Duodenal mucosa (tissue), 2 donors: ENCODE results near the gene RGS1.

Experiments used
- H3K27ac ChIP-seq: one replicate; pipeline ENCODE4 v1.7.0; 2013; ENCODE audit warnings: low read depth, low read length
- H3K27me3 ChIP-seq, 2 donors: one replicate each; pipeline ENCODE4 v1.7.0; 2013; ENCODE audit warnings: low read length in 2 of 2, control low read depth in 1 of 2; ENCODE audit not compliant: insufficient read depth in 2 of 2, control insufficient read depth in 1 of 2
- H3K36me3 ChIP-seq, 2 donors: one replicate each; pipeline ENCODE4 v1.7.0; 2013; ENCODE audit warnings: low read length in 2 of 2, control low read depth in 1 of 2; ENCODE audit not compliant: insufficient read depth in 2 of 2, control insufficient read depth in 1 of 2
- H3K4me1 ChIP-seq, 2 donors: one replicate each; pipeline ENCODE4 v1.7.0; 2013; ENCODE audit warnings: low read length in 2 of 2, control low read depth in 1 of 2; ENCODE audit not compliant: insufficient read depth in 2 of 2, control insufficient read depth in 1 of 2
- H3K4me3 ChIP-seq, 2 donors: one replicate each; pipeline ENCODE4 v1.7.0; 2013; ENCODE audit warnings: low read length in 2 of 2, low read depth in 1 of 2
- H3K9ac ChIP-seq, 2 donors: one replicate each; pipeline ENCODE4 v1.7.0; 2013; ENCODE audit warnings: low read length in 2 of 2, low read depth in 1 of 2
- H3K9me3 ChIP-seq, 2 donors: one replicate each; pipeline ENCODE4 v1.7.0; 2013; ENCODE audit warnings: low read length in 2 of 2, control low read depth in 1 of 2; ENCODE audit not compliant: control insufficient read depth in 1 of 2

Gene RGS1

DNA sequence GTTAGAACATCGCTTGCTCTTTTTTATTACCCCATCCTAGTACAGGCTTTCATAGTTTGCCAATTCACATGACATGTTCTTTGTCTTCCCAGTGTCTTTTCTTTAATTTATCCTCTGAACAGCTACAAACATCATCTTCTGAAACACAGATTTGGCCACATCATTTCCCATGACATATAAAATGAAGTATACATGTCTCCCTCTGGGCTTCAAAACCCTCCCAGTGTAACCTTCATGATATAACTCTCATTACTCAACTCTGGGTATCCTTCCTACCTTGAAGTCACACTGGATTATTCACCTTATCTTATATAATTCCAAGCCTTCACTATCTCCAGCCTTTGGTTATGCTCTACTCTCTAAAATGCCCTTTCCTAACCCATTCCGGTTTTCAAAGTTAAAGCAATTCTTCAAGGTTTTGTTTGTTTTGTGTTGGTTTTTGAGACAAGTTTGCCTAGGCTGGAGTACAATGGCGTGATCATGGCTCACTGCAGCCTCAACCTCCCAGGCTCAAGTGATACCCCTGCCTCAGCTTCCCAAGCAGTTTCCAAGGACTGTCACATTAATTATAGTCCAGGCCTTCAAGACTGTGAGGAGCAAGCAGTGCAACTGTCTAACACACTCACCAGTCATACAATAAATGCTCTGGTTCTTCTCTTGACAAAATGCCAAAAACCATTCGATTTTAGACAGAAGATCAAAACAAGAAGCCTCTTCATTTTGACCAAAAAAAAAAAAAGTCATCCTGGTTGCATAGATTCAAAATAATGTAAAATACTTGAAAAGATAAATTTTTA lies 5.8 kb downstream of the RGS1 start:
- Histone ChIP-seq H3K9ac (no peak overlapping the region), H3K9me3 (no peaks in the 10 kb centered on the region), H3K27ac (no peak overlapping the region), H3K27me3 (no peaks in the 10 kb centered on the region), H3K36me3 (no peaks in the 10 kb centered on the region), H3K4me3 (no peak overlapping the region), H3K4me1 (no peaks in the 10 kb centered on the region)

DNA sequence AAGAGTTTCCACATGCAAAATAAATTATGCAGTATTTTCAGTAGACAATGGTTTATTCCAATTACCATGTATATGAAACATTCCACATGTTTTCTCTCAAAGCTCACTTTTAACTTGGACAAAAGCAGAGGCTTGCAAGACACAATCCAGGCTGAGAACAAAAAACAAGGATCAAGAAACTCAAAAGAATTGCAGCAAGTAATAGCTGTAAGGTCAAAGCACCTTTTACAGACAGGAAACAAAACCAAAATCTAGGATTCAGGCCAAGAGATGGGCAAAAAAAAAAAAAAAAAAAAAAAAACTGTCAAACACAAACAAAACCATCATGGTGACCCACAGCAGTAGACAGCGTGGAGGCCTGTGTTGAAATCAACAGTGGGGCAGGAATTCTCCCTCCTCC lies 9.3 kb downstream of the RGS1 start:
- Histone ChIP-seq H3K9ac (no peak overlapping the region), H3K9me3 (no peaks in the 10 kb centered on the region), H3K27ac (no peak overlapping the region), H3K27me3 (no peaks in the 10 kb centered on the region), H3K36me3 (no peaks in the 10 kb centered on the region), H3K4me1 (peaks cover 0 to 12% of the 10 kb centered on the region in 2 donors), H3K4me3 (no peak overlapping the region)

DNA sequence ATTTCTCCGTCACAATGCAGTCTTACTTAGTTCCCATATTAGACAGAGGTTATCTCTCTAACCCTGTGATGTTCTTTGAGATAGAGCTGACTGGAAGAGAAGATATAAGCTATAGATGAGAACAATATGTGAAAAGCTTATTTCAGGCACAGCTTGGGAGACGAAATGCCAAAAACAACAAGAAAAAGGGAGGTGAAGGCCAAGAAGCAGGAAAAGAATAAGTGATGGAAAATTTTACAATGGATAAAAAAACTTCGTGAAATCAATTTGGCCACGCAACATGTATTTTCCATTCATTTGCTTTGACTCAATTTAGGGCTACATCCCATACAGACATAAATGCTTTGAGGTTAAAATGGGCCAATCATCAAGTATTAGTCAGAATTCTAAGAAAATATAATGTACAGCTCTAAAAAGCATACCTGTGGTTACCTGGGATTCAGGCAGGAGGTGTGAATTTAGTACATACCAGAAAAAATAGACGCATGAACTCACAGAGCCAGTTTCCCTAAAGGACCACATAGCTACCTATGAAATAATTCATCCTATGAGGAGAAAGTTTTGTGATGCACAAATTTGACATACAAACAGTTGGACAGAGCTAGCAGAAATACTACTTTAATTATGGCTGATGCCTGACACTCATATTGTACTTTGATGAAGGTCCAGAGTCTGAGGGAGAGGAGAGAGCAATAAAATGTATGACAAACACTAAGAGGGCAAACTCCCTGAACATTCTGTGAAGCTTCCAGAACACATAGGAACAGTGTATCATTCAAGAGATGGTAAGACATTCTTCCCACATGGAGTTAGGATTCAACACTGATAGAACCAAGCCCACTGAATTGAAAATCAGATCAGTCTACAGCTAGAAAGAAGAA lies 12.1 kb downstream of the RGS1 start:
- peaks cover 0 to 12% of the 10 kb centered on the region in 2 donors for H3K4me1 ChIP-seq
- H3K36me3 ChIP-seq, result no peaks in the 10 kb centered on the region
- H3K4me3 ChIP-seq, result no peak overlapping the region
- H3K27me3 ChIP-seq, result no peaks in the 10 kb centered on the region
- H3K27ac ChIP-seq, result no peak overlapping the region
- no peaks in the 10 kb centered on the region for H3K9me3 ChIP-seq
- no peak overlapping the region for H3K9ac ChIP-seq

DNA sequence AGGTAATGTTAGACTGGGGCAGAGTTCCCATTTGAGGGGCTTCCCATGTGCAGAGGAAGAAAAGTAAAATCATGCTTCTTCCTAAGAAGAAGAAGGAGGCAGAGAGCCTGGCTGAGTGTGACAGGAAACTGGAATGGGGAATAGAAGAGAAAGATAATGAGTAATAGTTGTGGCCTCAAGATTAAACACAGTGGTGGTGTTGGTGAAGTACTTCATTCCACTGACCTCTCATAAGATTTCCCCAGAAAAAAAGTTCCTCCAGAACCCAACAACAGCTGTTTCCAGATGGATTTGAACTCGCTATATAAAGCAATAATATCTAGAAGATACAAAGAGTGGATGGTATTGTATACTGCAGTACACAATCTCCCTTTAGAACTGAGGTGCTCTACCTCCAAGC lies 13.0 kb downstream of the RGS1 start:
- Histone ChIP-seq H3K36me3 (no peaks in the 10 kb centered on the region), H3K9me3 (no peaks in the 10 kb centered on the region), H3K4me3 (no peak overlapping the region), H3K9ac (no peak overlapping the region), H3K27me3 (no peaks in the 10 kb centered on the region), H3K4me1 (peaks cover 0 to 12% of the 10 kb centered on the region in 2 donors), H3K27ac (no peak overlapping the region)

DNA sequence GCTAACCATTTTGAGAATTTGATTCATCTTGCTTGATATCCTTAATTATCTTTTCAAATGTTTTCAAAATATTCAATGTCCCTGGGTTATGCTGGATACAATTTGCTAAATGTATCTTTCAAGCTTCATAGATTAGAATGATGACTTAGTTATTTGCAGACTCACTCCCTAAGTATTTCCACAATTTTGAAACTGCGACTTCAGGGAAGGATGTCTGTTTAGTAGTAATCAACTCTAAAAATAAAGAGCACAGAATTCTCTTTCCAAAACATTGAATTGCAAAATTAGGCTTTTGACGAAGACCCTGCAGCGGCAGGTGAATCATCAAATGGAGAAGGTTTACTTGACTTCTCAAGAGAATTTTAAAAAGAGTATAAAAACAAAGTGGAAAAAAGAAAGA lies 14.2 kb downstream of the RGS1 start:
- peaks cover 0 to 12% of the 10 kb centered on the region in 2 donors for H3K4me1 ChIP-seq
- H3K27ac ChIP-seq, result no peak overlapping the region
- H3K4me3 ChIP-seq, result no peak overlapping the region
- no peaks in the 10 kb centered on the region for H3K27me3 ChIP-seq
- H3K36me3 ChIP-seq, result no peaks in the 10 kb centered on the region
- no peak overlapping the region for H3K9ac ChIP-seq
- H3K9me3 ChIP-seq, result no peaks in the 10 kb centered on the region

DNA sequence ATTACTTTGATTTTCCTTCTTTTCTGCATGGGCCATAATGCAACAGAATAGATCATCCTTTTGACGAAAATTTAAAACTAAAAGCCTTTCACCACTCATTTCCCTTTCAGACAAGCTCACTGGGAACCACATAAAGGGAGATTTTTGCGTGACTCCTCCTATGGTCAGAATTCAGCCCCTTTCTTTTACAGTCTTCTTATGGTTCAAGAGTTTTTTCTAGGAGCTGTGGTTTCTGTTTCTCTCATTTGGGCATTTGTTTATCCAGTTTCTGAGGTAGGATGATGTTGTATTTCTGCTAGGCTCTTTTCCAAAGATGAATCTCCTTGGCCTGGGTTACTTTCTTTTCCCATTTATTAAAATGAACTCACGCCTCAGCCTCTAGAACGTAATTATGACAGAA lies 16.9 kb downstream of the RGS1 start:
- Histone ChIP-seq H3K27ac (no peak overlapping the region), H3K9me3 (no peaks in the 10 kb centered on the region), H3K9ac (no peak overlapping the region), H3K4me3 (no peak overlapping the region), H3K4me1 (peaks cover 0 to 10% of the 10 kb centered on the region in 2 donors), H3K36me3 (no peaks in the 10 kb centered on the region), H3K27me3 (no peaks in the 10 kb centered on the region)

DNA sequence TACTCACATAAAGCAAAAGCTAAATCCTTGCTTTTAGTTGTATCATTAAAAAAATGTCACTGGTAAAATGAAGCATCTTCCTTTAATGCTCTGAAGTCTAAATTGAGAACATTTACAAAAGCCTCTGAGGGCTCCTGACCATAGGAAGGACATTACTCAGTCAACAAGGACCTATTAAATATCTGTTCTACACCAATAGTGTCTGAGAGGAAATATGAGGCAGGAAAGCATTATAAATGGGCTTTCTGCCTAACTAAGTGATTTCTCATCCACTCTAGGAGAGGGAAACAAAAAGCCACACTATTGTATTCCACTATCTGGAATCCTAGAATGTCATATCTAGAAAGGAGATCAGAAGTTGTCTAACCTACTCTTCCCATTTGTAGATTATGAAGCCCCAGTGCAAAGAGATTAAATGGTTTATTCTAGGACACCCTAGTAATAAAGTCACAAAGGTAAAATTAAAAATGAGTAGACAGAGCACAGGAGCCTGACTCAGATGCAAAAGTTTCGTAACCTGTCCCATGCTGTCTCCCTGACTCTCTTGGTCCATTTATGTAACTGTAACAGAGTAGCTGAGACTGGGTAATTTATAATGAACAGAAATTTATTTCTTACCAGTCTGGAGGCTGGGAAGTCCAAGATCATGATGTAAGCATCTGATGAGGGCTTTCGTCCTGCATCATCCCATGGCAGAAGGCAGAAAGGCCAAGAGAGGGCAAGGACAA lies 17.6 kb downstream of the RGS1 start:
- Histone ChIP-seq H3K4me1 (peaks cover 0 to 4% of the 10 kb centered on the region in 2 donors), H3K9me3 (no peaks in the 10 kb centered on the region), H3K9ac (no peak overlapping the region), H3K27me3 (no peaks in the 10 kb centered on the region), H3K36me3 (no peaks in the 10 kb centered on the region), H3K27ac (no peak overlapping the region), H3K4me3 (no peak overlapping the region)

DNA sequence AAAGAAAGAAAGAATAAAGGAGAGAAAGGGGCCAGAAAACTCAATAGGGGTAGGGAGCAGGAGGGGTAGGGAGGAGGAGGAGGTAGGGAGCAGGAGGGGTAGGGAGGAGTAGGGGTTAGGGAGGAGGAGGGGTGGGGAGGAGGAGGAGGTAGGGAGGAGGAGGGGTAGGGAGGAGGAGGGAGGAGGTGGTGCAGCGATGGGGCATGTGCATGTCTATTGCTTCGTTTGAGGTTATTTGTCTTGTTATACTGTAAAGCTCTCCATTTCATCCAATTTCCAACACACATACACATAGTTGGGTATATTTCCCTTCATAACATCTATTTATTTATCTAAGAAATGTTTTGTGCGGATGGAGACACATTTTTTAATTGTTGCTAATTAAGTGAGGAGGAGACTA lies 19.7 kb downstream of the RGS1 start:
- no peak overlapping the region for H3K27ac ChIP-seq
- H3K9me3 ChIP-seq, result no peaks in the 10 kb centered on the region
- no peak overlapping the region for H3K9ac ChIP-seq
- H3K27me3 ChIP-seq, result no peaks in the 10 kb centered on the region
- H3K36me3 ChIP-seq, result no peaks in the 10 kb centered on the region
- H3K4me3 ChIP-seq, result no peak overlapping the region
- no peaks in the 10 kb centered on the region for H3K4me1 ChIP-seq

DNA sequence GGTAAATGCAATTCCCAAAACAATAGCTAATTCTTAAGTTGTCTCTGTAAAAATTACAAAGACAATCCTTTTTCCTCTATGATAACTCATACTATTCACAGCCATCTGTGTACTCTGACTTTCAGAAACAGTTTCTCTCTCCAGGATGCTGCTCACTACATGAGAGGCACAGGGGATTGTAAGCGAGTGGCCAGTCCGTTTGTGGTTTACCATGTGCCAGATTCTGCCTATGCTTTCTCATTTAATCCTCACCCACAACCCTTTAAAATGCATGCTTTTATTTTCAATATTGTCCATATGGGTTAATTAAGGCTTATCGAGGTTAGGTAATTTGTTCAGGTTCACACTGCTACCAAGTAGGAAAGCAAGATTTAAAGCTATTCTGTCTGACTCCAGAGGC lies 23.0 kb downstream of the RGS1 start:
- no peak overlapping the region for H3K27ac ChIP-seq
- no peak overlapping the region for H3K9ac ChIP-seq

DNA sequence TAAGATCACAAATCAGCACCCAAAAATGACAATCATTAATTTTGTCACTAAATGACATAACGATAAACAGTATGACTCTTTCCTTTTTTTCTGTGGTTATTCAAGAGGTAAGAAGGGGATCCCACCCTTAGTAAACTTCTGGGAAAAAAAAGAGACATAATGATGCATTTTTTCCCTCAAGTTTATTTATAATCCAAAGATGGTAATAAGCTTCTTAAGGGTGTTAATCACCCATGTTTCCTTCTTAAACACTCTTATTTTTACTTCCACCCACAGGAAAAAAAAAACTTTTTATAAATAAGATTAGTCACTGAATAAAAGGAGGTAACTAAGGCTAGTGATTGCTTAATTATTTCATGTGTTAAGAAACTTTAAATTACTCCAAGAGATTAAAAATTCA lies 24.7 kb downstream of the RGS1 start:
- Histone ChIP-seq H3K4me1 (no peaks in the 10 kb centered on the region), H3K9me3 (no peaks in the 10 kb centered on the region), H3K36me3 (no peaks in the 10 kb centered on the region), H3K27me3 (no peaks in the 10 kb centered on the region), H3K9ac (no peak overlapping the region), H3K4me3 (no peak overlapping the region), H3K27ac (no peak overlapping the region)

More for the DNA sequence above, 23.0 kb downstream of the RGS1 start:
- H3K36me3 ChIP-seq, result no peaks in the 10 kb centered on the region
- no peaks in the 10 kb centered on the region for H3K27me3 ChIP-seq
- no peaks in the 10 kb centered on the region for H3K4me1 ChIP-seq
- no peaks in the 10 kb centered on the region for H3K9me3 ChIP-seq
- H3K4me3 ChIP-seq, result no peak overlapping the region
